Measurements from ENCODE around the gene C2CD3.

Gene C2CD3

DNA sequence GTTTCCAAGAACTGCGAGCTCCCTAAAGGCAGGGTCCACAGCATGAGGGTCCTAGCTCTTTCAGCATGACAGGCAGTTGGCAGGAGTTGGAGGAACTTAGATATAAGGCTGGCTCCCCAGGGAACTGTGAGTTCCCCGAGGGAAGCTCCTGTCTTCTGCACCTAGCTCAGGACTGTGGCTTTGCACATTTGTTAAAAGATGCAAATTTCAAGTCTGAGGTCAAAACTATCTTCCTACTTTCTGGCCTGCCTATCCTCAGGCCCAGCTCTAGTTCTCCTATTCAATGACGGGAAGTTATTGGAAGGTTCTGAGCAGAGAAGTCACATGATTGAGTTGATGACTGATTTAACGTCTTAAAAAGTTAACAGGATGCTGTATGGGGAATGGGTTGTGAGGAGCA, 150.3 kb downstream of the C2CD3 start:
- DNase-seq (ENCODE audit: low spot score), result no peak

GRCh38 chr11:74019860-74020259, 150.9 kb downstream of the C2CD3 start:
- DNase-seq (ENCODE audit: low spot score), result no peak

GRCh38 chr11:74019104-74019738, 151.6 kb downstream of the C2CD3 start:
- DNase-seq (ENCODE audit: low spot score), result no peak

DNA sequence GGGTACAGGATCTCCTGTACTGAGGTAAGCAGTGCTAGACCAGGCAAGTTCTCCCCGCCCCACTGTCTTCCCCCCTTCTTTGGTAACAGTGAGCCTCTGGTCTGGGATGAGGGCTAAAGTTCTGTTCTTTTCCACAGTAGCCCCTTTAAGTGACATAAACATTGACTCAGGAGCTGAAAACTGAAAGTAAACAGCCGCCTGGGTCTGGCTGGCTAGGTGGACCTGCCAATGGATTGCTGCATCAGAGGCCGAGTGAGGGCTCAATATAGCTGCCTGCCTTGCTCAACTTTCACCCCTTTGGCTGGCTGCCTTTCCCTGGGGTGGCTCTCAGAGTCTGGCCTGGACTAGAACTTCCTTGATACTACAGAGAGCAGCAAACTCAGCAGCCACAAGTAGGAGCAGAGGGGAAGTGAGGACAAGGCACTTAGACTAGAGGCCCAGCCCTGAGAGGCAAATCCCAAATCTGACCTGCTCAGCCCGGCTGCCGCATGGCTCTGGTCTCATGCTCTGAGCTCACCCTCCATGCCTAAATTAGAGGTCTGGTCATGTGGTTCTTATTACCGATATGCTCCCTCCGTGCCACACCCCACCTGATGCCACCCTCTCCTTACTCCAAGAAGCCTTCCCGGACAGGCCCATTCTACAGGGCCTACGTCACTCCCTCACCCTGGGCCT, 152.3 kb downstream of the C2CD3 start:
- DNase-seq (ENCODE audit: low spot score), result peak; percentile 60

GRCh38 chr11:74017631-74018030, 153.2 kb downstream of the C2CD3 start:
- DNase-seq (ENCODE audit: low spot score), result no peak

GRCh38 chr11:74015919-74016684, 154.7 kb downstream of the C2CD3 start:
- no peak for DNase-seq (ENCODE audit: low spot score)

DNA sequence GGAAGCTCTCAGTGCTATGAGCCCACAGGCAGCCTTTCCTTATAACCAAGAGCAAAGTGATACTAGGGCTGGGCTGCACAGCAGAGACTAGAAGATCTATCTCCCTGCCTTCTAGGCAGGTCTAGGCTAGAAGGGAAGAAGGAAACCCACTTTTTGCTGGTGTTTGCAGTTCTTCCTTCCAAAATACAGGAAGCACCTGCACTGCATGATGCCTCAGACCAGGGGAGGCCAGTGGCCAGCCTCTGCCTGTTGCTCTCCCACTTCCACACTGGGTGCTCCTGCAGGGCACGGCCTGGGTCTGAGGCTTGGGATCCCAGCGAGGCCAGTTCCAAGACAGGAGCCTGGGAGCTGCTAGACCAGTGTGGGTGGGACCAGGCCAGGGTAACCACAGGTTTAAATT, 155.9 kb downstream of the C2CD3 start:
- DNase-seq (ENCODE audit: low spot score), result no peak

- no peak for DNase-seq (ENCODE audit: low spot score)
Observed at GRCh38 chr11:74013141-74013540, 157.7 kb downstream of the C2CD3 start.

GRCh38 chr11:74012074-74012809, 158.6 kb downstream of the C2CD3 start:
- no peak for DNase-seq (ENCODE audit: low spot score)

DNA sequence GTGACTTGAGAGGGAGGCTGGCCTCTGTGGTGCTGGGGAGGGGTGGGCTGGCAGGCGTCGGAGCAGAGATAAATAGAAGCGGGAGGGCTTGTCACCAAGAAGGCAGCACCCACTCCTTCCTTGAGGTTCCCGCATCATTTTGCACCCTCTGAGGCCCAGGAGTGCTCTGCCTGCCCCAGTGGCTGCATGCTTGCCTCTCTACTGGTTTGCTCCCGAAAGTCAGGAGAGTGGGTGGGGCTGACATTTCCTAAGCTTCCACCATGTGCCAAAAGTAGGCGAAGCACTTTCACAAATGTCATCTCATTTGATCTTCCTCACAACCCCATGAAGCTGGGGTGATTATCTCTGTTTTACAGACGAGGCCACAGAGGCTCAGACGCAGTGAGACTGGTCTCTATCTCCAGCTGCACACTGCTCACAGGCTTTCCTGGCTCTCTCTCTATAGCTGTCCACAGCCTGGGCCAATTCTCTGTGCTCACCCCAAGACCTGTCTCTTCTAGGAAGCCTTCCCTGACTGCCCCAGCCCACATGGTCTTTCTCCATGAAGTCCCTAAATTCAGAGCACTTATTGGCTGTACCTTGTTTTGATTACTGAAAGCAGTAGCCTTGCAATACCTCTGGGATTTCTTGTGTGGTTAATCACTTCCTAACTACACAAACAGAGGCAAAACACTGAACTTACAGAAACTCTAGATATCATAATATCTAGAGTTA, 159.3 kb downstream of the C2CD3 start:
- no peak for DNase-seq (ENCODE audit: low spot score)

DNA sequence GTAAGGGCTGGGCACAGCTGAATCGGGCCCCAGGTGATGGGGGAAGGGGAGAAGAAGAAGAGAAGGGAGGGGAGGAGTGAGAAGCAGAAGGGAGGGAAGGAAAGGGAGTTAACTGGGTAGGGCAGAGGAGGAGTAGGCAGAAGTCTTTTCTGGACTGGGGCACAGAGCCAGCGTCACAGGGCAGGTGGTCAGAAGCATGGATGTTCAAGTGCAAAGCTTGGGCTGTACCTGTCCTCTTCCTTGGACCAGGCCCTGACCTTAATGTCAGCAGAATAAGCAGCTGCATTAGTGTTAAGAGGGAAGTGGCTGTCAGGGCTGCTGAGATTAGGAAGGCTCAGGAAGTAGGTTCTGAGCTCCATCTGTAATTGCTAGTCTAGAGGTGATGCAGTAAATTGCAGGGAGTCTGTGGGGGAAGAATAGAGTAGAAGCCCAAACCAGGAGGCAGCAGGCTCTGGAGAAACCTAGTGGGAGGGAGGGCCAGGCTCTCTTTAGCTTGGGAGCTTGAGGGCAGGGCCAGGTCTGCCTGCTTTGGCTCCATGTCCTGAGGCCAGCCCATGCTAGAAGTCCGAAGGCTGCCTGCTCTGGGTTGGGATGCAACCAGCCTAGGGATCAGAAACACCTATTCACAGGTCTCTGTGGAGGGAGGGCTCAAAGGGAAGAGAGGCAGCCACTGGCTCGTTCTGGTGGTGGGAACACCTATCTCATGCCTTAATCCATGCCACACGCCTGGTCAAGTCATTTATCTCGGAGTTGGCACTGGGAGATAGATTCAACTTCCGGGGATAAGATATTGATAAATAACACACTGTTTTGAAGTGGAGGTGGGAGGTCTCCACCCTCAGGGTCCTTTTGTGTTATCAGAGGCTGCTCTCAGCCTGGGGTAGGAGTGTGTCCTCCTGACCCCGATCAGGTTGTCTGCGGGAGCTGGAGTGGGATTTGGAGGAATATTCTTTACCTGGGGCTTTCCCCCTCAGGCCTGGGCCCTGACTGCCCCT, 160.2 kb downstream of the C2CD3 start:
- DNase-seq (ENCODE audit: low spot score), result no peak

DNA sequence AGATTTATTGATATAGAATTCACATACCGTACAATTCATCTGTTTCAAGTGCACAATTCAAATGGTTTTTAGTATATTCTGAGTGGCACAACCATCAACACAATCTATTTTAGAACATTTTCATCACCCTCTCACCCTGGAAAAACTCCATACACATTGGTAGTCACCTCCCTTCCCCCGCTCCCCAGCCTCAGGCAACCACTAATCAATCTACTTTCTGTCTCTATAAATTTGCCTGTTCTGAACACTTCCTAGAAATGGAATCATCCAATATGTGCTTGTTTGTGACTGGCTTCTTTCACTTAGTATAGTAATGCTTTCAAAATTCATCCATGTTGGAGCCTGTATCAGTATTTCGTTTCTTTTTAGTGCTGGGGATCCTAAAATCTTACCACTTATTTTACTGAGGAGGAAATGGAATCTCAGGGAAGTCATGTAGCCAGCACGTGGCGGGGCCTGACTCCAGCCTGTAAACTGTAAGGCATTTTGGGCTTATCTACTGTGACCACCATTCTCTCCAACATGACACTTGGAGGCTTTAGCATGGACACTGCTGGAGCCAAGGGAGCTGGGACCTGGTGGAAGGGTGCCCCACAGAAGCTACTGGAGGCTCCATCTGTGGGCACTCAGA, 161.0 kb downstream of the C2CD3 start:
- no peak for DNase-seq (ENCODE audit: low spot score)

DNA sequence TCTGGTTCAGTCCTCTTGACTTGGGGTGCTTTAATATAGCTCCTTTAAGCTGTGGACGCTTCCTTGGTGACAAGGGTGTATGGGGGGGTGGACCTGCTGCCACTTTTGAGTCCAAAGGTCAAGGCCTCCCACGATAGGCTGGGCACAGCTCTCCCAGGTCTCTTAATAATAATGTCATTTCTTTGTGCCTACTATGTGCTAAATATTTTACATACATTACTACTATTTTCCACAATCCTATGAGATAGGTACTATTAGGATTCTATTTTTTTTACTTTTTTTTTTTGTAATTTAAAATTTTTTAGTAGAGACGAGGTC, 161.6 kb downstream of the C2CD3 start:
- no peak for DNase-seq (ENCODE audit: low spot score)

DNA sequence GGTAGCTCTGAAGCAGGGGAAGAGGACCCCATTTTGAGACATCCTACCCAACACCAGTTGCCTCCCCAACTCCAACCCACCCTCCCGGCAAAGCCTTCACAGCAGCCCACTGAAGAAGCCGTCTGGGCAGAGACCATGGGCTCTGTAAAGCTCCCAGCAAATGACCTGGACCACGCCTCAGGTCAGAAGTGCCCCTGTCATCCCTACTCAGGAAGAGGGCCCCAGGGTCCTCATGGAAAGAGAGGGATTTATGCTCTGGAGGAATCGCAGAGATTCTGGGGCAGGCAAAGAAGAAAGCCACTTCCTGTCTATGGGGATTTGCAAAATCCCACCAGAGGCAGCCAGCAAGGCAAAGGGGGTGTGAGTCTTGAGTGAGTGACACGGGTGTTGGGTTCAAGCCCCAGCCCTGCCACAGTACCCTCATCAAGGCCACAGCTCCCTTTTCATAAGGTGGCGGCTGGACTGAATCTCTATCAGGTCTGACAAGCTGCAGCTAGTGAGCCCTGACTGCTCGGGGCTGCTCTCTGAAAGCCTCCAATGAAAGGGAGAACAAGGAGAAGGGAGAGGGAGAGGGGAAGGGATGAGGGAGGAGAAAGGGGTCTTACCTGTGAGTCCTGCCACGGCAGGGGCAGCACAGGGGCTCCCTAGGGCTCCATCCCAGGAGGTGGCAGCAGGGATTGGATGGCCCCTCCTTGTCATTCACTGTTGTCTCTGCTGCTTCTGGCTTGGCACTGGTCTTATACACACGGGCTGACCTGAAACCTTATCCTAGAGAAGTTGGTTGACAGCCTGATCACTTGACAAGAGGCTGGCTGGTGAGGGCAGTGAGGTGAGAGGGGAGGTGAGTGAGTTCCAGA, 162.2 kb downstream of the C2CD3 start, which contains the start of gene UCP3:
TSS of gene UCP3 (minus strand) at position 713 of the 857 bp plus-strand sequence. CDS start 2,043 bp downstream, outside the sequence.
- DNase-seq (ENCODE audit: low spot score), result no peak

DNA sequence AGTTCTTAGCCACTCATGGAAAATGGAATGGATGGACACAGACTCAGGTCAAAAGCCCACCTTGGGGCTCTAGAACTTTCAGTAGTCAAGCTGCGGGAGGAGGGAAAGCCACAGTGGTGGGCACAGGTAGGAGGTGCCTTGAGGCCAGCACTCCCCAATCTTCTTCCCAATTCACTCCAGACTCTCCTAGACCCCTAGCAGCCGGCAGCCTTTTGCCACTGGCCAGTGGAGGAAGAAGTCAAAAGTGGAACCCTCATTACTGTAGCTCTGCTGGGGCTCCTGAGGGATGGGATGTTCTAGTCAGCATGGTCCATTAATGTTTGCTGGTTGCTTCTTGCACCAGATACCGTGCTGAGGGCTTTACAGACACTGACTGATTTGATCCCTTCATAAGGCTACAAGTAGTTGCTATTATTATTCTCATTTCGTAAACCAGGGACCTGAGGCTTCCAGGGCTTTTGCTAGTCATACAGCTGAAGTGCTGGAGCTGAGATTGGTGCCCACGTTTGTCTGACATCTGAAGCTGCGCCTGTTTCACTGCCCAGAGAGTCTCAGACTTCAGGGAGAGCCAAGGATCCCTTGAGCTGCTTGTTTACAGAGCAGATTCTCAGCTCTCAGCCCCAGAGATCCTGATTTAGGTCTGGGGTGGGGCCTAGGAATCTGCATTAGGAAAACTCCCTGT, 163.0 kb downstream of the C2CD3 start:
- DNase-seq (ENCODE audit: low spot score), result no peak

GRCh38 chr11:74006743-74007304, 164.0 kb downstream of the C2CD3 start:
- no peak for DNase-seq (ENCODE audit: low spot score)

- no peak for DNase-seq (ENCODE audit: low spot score)
Observed at GRCh38 chr11:74005721-74006517, 164.9 kb downstream of the C2CD3 start.

Measured in kidney tubule cell (primary cell).